Stimulated activated CD4-positive, alpha-beta T cell treated with anti-CD3 and anti-CD28 coated beads, TNF-alpha, amount 100 ng/mL, for 48 hours (primary cell): ENCODE data around the gene B3GALT5.

Experiments
- DNase-seq, 3 donors: peaks; one replicate each; pipeline ENCODE4 v3.0.0-alpha.2; 2020; ENCODE audit warnings: low read depth in 3 of 3

Gene B3GALT5

GRCh38 chr21:39604951-39605350 is 7.8 kb upstream of the B3GALT5 start:
- DNase-seq = no peak

- no peak for DNase-seq
These were observed 2.0 kb upstream of the B3GALT5 start for GRCh38 chr21:39610703-39611102.

GRCh38 chr21:39611551-39612190 is 1.1 kb upstream of the B3GALT5 start:
- no peak for DNase-seq

- DNase-seq = no peak
These were observed 548 bp downstream of the B3GALT5 start for GRCh38 chr21:39613041-39613934.

- DNase-seq = no peak
These were observed 3.6 kb downstream of the B3GALT5 start for GRCh38 chr21:39616211-39616772.

GRCh38 chr21:39620856-39621255 is 8.1 kb downstream of the B3GALT5 start:
- no peak for DNase-seq

- DNase-seq = no peak
These were observed 12.6 kb downstream of the B3GALT5 start for GRCh38 chr21:39625211-39625895.

GRCh38 chr21:39628385-39628784 is 15.6 kb downstream of the B3GALT5 start:
- DNase-seq = no peak

GRCh38 chr21:39630191-39630591 is 17.5 kb downstream of the B3GALT5 start:
- DNase-seq = no peak

GRCh38 chr21:39630827-39631226 is 18.1 kb downstream of the B3GALT5 start:
- DNase-seq = no peak

GRCh38 chr21:39631842-39632562 is 19.3 kb downstream of the B3GALT5 start:
- DNase-seq = no peak

- no peak for DNase-seq
These were observed 20.2 kb downstream of the B3GALT5 start for GRCh38 chr21:39632796-39633442.

- DNase-seq = no peak
These were observed 21.0 kb downstream of the B3GALT5 start for GRCh38 chr21:39633770-39634181.

- no peak for DNase-seq
These were observed 21.8 kb downstream of the B3GALT5 start for GRCh38 chr21:39634507-39634906.

GRCh38 chr21:39637197-39637970 is 24.6 kb downstream of the B3GALT5 start:
- DNase-seq = no peak

GRCh38 chr21:39637971-39638240 is 25.2 kb downstream of the B3GALT5 start:
- DNase-seq = no peak

- no peak for DNase-seq
These were observed 25.5 kb downstream of the B3GALT5 start for GRCh38 chr21:39638281-39638680.

GRCh38 chr21:39640754-39641153 is 28.0 kb downstream of the B3GALT5 start:
- no peak for DNase-seq

GRCh38 chr21:39641827-39642450 is 29.2 kb downstream of the B3GALT5 start:
- DNase-seq = no peak

- DNase-seq = no peak
These were observed 31.4 kb downstream of the B3GALT5 start for GRCh38 chr21:39644062-39644560.
